Astrocyte (in vitro differentiated cells and primary cell): ENCODE results near the gene CALY.

ENCODE experiments used
- EZH2 ChIP-seq: IDR thresholded peaks from 2 replicates; pipeline ENCODE4 v1.6.1; 2012; ENCODE audit warnings: mild to moderate bottlenecking, low read length, inconsistent platforms; ENCODE audit not compliant: insufficient read depth
- TF ChIP-seq, protein P1 (sequence below): IDR thresholded peaks from 2 replicates; pipeline ENCODE4 v1.5.1; 2011; ENCODE audit warnings: low read depth, mild to moderate bottlenecking, inconsistent platforms, low read length, moderate library complexity; ENCODE audit not compliant: insufficient read depth

DNA sequence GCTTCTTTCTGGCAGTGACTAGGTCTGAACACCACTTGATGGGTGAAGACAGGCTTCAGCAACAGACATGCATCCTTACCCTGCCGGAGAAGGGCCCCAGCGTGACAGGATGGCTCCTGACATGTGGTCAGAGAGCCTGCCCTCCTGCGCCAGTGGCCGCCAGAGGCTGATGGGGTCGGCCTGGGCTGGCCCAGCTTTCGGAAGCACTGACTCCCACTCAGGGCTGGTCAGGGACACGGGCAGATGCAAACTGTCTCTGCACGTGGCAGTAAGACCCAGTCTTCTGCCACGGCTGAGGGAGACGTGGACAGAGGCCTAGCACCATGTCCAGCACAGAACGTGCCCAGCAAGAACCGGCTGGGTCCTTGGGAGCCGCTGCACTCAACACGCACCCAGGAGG, 38.2 kb downstream of the CALY start:
- TF ChIP-seq, protein P1, sequence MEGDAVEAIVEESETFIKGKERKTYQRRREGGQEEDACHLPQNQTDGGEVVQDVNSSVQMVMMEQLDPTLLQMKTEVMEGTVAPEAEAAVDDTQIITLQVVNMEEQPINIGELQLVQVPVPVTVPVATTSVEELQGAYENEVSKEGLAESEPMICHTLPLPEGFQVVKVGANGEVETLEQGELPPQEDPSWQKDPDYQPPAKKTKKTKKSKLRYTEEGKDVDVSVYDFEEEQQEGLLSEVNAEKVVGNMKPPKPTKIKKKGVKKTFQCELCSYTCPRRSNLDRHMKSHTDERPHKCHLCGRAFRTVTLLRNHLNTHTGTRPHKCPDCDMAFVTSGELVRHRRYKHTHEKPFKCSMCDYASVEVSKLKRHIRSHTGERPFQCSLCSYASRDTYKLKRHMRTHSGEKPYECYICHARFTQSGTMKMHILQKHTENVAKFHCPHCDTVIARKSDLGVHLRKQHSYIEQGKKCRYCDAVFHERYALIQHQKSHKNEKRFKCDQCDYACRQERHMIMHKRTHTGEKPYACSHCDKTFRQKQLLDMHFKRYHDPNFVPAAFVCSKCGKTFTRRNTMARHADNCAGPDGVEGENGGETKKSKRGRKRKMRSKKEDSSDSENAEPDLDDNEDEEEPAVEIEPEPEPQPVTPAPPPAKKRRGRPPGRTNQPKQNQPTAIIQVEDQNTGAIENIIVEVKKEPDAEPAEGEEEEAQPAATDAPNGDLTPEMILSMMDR, result no peak
- TF ChIP-seq EZH2, result no peak
